ENCODE results near the gene CCSER1. TPM values are rescaled to one million over a fixed set of nuclear protein-coding genes. Genes with fewer than 3 reads are reported as not detected.

Gene CCSER1
- total RNA-seq, 3 donors from 2014 or later (not counting 1 experiment from before 2014, with no cell fraction given), result 0.87 to 1.1 (median 1.1) TPM

DNA sequence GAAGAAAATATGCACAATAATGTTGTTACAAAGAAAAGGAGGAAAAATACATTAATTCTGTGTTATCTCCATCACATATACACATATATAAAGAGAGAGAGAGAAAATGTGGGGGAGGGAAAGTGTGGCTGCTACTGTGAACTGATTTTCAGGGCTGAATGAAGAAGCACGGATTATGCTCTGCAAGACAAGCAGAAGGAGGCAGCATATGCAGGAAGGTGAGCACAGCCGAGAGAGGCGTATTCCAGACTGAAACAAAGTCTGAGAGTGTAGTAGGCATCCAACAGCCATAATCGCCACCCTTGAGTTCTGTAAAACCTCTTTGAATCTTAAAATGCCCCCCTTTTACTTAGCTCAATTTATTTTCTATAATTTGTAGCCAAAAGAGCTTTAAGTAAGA, 1094.8 kb downstream of the CCSER1 start:
- H3K9me3 Mint-ChIP-seq, result peaks cover 11 to 18% of the 10 kb centered on the region in 2 donors
- no peaks in the 10 kb centered on the region for H3K9me3 ChIP-seq (ENCODE audit: control insufficient read depth, insufficient read depth, low read length)
- H3K36me3 Mint-ChIP-seq, result no peaks in the 10 kb centered on the region
- no peaks in the 10 kb centered on the region for H3K27me3 Mint-ChIP-seq (ENCODE audit: low read depth in 2 of 2)
- DNase-seq, result no peak
- H3K27ac Mint-ChIP-seq, result no peak overlapping the region
- no peak overlapping the region for H3K4me3 Mint-ChIP-seq
- no peak overlapping the region for H3K4me3 ChIP-seq (ENCODE audit: low read length)
- no peaks in the 10 kb centered on the region for H3K4me1 ChIP-seq (ENCODE audit: control insufficient read depth, insufficient read depth, low read length)
- intact Hi-C loops (cut with micrococcal nuclease), result no loop called here
- TF ChIP-seq, protein P1, sequence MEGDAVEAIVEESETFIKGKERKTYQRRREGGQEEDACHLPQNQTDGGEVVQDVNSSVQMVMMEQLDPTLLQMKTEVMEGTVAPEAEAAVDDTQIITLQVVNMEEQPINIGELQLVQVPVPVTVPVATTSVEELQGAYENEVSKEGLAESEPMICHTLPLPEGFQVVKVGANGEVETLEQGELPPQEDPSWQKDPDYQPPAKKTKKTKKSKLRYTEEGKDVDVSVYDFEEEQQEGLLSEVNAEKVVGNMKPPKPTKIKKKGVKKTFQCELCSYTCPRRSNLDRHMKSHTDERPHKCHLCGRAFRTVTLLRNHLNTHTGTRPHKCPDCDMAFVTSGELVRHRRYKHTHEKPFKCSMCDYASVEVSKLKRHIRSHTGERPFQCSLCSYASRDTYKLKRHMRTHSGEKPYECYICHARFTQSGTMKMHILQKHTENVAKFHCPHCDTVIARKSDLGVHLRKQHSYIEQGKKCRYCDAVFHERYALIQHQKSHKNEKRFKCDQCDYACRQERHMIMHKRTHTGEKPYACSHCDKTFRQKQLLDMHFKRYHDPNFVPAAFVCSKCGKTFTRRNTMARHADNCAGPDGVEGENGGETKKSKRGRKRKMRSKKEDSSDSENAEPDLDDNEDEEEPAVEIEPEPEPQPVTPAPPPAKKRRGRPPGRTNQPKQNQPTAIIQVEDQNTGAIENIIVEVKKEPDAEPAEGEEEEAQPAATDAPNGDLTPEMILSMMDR (IDR thresholded peaks at IDR 0.05), result no peak
- H3K4me1 Mint-ChIP-seq, result no peaks in the 10 kb centered on the region
- no peaks in the 10 kb centered on the region for H3K36me3 ChIP-seq (ENCODE audit: control insufficient read depth, insufficient read depth, low read length)
- no peak overlapping the region for H3K27ac ChIP-seq (ENCODE audit: low read length)
- no peak for ATAC-seq
- 75% methylated on average over 4 of the region's 4 CpGs for WGBS (ENCODE audit: insufficient coverage)
- H3K27me3 ChIP-seq (ENCODE audit: control insufficient read depth, insufficient read depth, low read length), result no peaks in the 10 kb centered on the region

DNA sequence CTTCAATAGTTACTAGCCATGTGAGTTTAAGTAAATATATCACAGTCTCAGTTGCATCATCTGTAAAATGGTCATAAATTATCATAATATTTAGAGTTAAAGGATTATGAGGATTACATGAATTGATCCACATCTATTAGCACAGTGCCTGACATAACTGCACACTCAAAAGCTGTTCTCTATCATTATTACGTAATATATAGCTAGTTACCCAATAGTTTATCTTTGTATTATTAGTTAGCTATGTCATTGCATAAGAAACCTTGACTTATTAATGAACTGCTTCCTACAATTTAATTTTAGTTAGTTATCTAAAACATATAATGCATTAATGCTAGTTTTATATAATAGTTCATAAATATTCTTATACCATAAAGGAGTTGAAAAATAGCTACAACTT, 1099.7 kb downstream of the CCSER1 start:
- Histone ChIP-seq H3K9me3 (ENCODE audit: control insufficient read depth, insufficient read depth, low read length) (no peaks in the 10 kb centered on the region), H3K27me3 (ENCODE audit: control insufficient read depth, insufficient read depth, low read length) (no peaks in the 10 kb centered on the region), H3K36me3 (ENCODE audit: control insufficient read depth, insufficient read depth, low read length) (no peaks in the 10 kb centered on the region), H3K4me3 (ENCODE audit: low read length) (no peak overlapping the region), H3K27ac (ENCODE audit: low read length) (no peak overlapping the region), H3K4me1 (ENCODE audit: control insufficient read depth, insufficient read depth, low read length) (no peaks in the 10 kb centered on the region)
- DNase-seq (no peak), ATAC-seq (no peak)
- Mint-ChIP-seq H3K4me1 (no peaks in the 10 kb centered on the region), H3K9me3 (peaks cover 11 to 12% of the 10 kb centered on the region in 2 donors), H3K27me3 (ENCODE audit: low read depth in 2 of 2) (no peaks in the 10 kb centered on the region), H3K27ac (no peak overlapping the region), H3K4me3 (no peak overlapping the region), H3K36me3 (no peaks in the 10 kb centered on the region)
- no CpG with 5 or more reads among the region's 1 CpG for WGBS (ENCODE audit: insufficient coverage)
- TF ChIP-seq, protein P1 (IDR thresholded peaks at IDR 0.05), result no peak
- intact Hi-C loops (cut with micrococcal nuclease), result no loop called here

DNA sequence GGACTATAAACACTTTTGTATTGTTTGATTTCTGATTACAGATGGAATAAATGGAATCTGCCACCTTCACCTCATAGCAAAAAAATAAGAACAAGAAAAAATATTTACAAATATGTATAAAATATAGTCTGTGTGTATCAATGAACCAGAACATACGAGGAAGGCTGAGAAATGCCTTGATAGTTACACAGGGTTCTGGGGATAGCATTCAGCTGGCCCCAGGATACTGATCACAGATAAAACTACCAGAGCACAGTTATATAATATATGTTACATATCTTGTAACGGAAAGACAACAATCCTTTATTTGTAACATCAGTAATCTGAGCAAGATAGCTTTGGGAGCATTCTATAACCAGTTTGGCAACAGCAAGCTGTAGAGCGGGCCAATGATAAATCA, 1101.5 kb downstream of the CCSER1 start:
- no peaks in the 10 kb centered on the region for H3K36me3 Mint-ChIP-seq
- H3K27me3 ChIP-seq (ENCODE audit: control insufficient read depth, insufficient read depth, low read length), result no peaks in the 10 kb centered on the region
- no peak overlapping the region for H3K27ac ChIP-seq (ENCODE audit: low read length)
- no peaks in the 10 kb centered on the region for H3K27me3 Mint-ChIP-seq (ENCODE audit: low read depth in 2 of 2)
- H3K27ac Mint-ChIP-seq, result no peak overlapping the region
- 82% methylated on average over 2 of the region's 3 CpGs for WGBS (ENCODE audit: insufficient coverage)
- H3K4me1 Mint-ChIP-seq, result no peaks in the 10 kb centered on the region
- no peaks in the 10 kb centered on the region for H3K36me3 ChIP-seq (ENCODE audit: control insufficient read depth, insufficient read depth, low read length)
- no peak for DNase-seq
- no peak overlapping the region for H3K4me3 Mint-ChIP-seq
- no peaks in the 10 kb centered on the region for H3K4me1 ChIP-seq (ENCODE audit: control insufficient read depth, insufficient read depth, low read length)
- H3K4me3 ChIP-seq (ENCODE audit: low read length), result no peak overlapping the region
- H3K9me3 Mint-ChIP-seq, result peaks cover 8 to 15% of the 10 kb centered on the region in 2 donors
- no peaks in the 10 kb centered on the region for H3K9me3 ChIP-seq (ENCODE audit: control insufficient read depth, insufficient read depth, low read length)
- TF ChIP-seq, protein P1 (IDR thresholded peaks at IDR 0.05), result no peak
- intact Hi-C loops (cut with micrococcal nuclease), result no loop called here
- no peak for ATAC-seq

DNA sequence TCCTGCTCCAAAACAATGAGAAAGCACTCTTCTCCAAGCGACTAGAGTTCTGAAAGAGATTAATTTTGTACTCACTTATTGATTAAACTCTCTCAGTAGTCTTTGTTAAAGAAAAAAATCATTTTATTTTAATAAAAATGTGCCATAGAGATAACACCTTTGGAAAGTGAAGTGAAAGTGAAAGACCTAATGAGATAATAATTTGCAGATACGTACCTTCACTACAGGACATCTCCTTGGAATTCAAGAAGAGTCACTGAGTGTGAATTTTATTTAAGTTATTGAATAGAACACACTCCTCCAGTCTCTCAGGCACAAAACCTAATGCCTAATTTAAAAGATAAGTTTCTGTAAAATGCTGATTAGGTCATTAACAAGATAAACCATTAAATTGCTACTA, 1106.0 kb downstream of the CCSER1 start:
- no CpG with 5 or more reads among the region's 2 CpGs for WGBS (ENCODE audit: insufficient coverage)
- Histone ChIP-seq H3K4me3 (ENCODE audit: low read length) (no peak overlapping the region), H3K4me1 (ENCODE audit: control insufficient read depth, insufficient read depth, low read length) (no peaks in the 10 kb centered on the region), H3K27me3 (ENCODE audit: control insufficient read depth, insufficient read depth, low read length) (no peaks in the 10 kb centered on the region), H3K27ac (ENCODE audit: low read length) (no peak overlapping the region), H3K36me3 (ENCODE audit: control insufficient read depth, insufficient read depth, low read length) (no peaks in the 10 kb centered on the region), H3K9me3 (ENCODE audit: control insufficient read depth, insufficient read depth, low read length) (no peaks in the 10 kb centered on the region)
- TF ChIP-seq, protein P1 (IDR thresholded peaks at IDR 0.05), result no peak
- H3K27me3 Mint-ChIP-seq (ENCODE audit: low read depth in 2 of 2), result no peaks in the 10 kb centered on the region
- no peaks in the 10 kb centered on the region for H3K4me1 Mint-ChIP-seq
- no peaks in the 10 kb centered on the region for H3K36me3 Mint-ChIP-seq
- intact Hi-C loops (cut with micrococcal nuclease), result no loop called here
- no peak overlapping the region for H3K27ac Mint-ChIP-seq
- ATAC-seq (no peak), DNase-seq (no peak)
- peaks cover 7 to 15% of the 10 kb centered on the region in 2 donors for H3K9me3 Mint-ChIP-seq
- no peak overlapping the region for H3K4me3 Mint-ChIP-seq
